NCI-H1694 (cell line): ENCODE measurements around the gene PIEZO1.
"Not testable (repeated sequence)": the region's sequence is repeated elsewhere in the genome, so short reads cannot be mapped to it uniquely, and the experiment has no call there.

Source experiments
- DNase-seq: peaks from one replicate; lab custom pipeline; 2025; lab: John Stamatoyannopoulos, UW

The PIEZO1 gene

GRCh38 chr16:88686439-88687253 is 98.4 kb downstream of the PIEZO1 start, which contains the start of gene SNAI3:
Gene SNAI3 (minus strand): TSS chr16:88686507. CDS start chr16:88686406, 101 bp downstream.
- DNase-seq = no peak

GRCh38 chr16:88686062-88686438 is 99.0 kb downstream of the PIEZO1 start:
- no peak for DNase-seq

- DNase-seq = no peak
Observed at GRCh38 chr16:88685156-88686061, 99.6 kb downstream of the PIEZO1 start.

- no peak for DNase-seq
Observed at GRCh38 chr16:88684569-88685155, 100.4 kb downstream of the PIEZO1 start.

- no peak for DNase-seq
Observed at GRCh38 chr16:88681709-88682451, 103.1 kb downstream of the PIEZO1 start.

- no peak for DNase-seq
Observed at GRCh38 chr16:88681084-88681680, 103.8 kb downstream of the PIEZO1 start.

- DNase-seq = no peak
Observed at GRCh38 chr16:88680554-88681083, 104.4 kb downstream of the PIEZO1 start.

- no peak for DNase-seq
Observed at GRCh38 chr16:88678224-88678979, 106.6 kb downstream of the PIEZO1 start.

GRCh38 chr16:88677721-88678120 is 107.3 kb downstream of the PIEZO1 start:
- no peak for DNase-seq

- no peak for DNase-seq
Observed at GRCh38 chr16:88676502-88677242, 108.3 kb downstream of the PIEZO1 start.

GRCh38 chr16:88673716-88674379 is 111.2 kb downstream of the PIEZO1 start:
- DNase-seq = no peak

- no peak for DNase-seq
Observed at GRCh38 chr16:88672776-88673175, 112.2 kb downstream of the PIEZO1 start.

- DNase-seq = no peak
Observed at GRCh38 chr16:88671806-88672205, 113.2 kb downstream of the PIEZO1 start.

- no peak for DNase-seq
Observed at GRCh38 chr16:88669980-88670379, 115.0 kb downstream of the PIEZO1 start.

GRCh38 chr16:88669493-88669892 is 115.5 kb downstream of the PIEZO1 start:
- not testable (repeated sequence) for DNase-seq

- DNase-seq = no peak
Observed at GRCh38 chr16:88667461-88667860, 117.6 kb downstream of the PIEZO1 start.

- no peak for DNase-seq
Observed at GRCh38 chr16:88665570-88665969, 119.5 kb downstream of the PIEZO1 start.
